GM21619 (cell line): ENCODE measurements around the gene MRPL41.
A peak's percentile ranks its signal among the peaks of the same experiment; 100 is the strongest.
"Not testable (repeated sequence)": the region's sequence is repeated elsewhere in the genome, so short reads cannot be mapped to it uniquely, and the experiment has no call there.

ENCODE experiments used
- ATAC-seq: cut with Tn5 transposase; IDR thresholded peaks from one replicate; pipeline ENCODE4 v1.9.1; 2021; ENCODE audit not compliant: unreplicated experiment

The MRPL41 gene

DNA sequence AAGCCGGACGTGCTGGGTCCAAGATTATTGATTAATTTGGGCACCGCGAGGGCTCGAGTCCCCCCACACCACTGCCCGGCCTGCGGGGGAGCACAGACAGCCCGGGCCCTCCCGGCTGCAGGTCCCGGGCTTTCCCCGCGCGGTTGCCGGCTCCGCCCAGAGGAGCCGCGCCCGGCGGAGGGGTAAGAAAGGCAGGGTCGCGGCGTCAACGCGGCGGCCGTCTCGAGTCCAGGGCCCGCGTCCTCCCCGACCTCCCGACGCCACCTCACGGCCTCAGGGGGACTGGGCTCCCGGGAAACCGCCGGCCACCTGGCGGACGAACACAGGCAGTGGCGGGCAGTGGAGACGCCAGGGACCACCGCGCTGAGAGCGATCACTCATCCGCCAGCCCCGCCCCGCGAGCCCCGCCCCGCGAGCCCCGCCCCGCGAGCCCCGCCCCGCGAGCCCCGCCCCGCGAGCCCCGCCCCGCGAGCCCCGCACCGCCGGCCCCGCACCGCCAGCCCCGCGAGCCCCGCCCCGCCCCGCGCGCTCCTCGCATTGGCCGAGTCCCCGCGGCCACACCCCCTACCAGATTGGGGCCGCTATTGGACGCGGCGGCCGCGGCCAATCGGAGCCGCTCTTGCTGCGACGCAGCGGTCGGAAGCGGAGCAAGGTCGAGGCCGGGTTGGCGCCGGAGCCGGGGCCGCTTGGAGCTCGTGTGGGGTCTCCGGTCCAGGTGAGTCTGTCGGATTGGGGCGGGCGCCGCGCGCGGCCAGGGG, at the start of gene MRPL41:
Gene MRPL41, plus strand, starts transcription at position 616 of the 758 bp plus-strand sequence. CDS start 203 bp downstream, outside the sequence.
- peak; percentile 72 for ATAC-seq

DNA sequence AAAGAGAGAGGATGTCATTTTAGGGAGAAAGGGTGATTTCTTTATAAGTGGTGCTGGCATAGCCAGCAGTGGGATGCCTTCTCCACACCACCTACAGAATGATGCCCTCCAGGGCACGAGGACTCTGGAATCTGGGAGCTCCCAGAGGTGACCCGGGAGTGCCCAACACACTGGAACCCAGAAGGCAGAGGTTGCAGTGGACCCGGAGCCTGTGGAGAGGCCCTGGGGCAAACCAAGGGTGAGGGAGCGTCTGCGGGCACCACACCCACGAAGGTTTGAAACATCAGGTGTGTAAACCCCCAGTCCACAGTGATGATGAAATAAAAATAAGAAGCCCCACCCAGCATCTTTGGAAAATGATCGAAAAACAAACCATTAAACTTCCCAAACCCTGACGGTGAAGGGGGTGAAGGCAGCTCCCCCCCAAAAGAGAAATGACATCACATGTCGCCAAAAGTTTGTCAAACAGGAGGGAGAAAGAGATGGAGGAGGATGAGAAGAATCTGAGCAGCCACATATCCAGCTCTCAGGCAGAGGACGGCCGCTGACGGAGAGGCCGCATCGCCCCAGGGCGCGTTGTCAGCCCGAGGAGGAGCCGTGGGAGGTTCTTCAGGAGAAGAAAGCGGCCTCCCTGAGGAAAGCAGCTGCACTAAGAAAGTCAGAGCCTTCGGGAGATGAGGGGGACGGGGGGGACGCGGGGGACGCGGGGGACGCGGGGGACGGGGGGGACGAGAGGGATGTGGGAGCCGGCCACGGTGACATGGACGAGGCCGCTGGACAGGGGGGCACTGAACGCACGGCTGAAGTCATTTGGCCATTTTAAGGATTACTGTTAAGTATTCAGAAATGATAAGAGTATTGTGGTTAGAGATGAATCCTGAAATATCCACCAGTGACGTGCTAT, 49.4 kb upstream of the MRPL41 start:
- no peak for ATAC-seq

DNA sequence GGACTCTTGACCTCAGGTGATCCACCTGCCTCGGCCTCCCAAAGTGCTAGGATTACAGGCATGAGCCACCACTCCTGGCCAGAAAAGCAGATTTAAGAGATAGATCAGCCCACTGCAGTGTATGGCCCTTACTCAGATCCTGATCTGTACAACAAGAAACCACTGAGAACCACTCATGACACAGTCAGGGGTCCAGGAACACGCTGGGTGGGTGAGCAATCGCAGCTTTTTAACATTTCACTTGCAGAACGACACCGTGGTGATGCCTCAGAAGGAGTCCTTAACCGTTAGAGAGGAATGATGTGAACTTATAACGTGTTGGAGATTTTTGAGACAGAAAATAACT, 47.3 kb upstream of the MRPL41 start:
- ATAC-seq = no peak

DNA sequence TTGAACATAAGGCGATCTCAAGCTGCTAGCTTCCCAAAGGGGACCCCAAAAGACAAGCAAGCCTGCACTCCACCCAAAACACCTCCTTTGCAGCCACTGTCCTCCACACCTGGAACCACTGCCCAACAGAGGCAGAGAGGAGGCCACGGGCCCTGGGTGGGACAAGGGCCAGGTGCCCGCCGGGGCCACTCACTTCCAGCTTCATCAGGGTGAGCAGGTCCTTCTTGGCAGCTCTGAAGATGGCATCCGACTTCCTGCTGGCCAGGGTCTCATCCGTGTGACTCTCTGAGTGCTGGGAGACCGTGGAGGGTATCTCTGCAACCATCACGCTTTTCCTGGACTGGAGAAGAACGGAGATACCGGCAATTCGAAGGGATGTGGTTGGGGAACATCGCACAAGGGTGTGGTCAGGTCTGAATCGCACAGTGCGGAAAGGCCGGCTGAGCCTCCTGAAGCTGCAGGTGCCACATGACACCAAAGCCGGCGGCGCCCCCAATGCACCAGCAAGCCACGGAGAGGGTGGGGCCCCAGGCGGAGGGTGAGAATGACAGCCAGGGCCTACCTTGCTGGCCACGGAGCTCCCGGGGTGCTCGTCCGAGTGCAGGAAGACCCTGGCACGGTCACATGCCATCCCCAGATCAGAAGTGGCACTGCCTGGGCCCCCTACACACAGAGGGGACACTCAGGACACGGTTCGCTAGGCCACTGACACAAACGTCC, 46.1 kb upstream of the MRPL41 start:
- no peak for ATAC-seq

DNA sequence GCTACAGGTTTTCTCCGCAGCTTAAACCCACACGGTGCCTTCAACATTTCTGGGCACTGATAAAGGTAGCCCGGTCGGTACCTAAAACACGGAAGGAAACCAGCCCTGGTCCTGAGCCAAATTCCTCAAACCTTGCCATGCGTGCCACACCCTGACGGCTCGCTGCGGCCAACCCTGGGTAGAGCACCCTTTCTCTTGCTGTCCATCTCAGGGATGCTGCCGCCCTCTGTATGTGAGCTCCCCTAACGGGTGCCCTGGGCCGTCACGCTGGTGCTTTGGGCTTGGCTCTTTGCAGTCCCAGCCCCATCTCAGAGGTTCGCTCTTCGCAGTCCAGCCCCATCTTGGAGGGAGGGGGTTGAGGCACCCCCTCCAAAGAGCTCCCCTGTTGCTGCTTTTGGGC, 45.4 kb upstream of the MRPL41 start:
- ATAC-seq = no peak

DNA sequence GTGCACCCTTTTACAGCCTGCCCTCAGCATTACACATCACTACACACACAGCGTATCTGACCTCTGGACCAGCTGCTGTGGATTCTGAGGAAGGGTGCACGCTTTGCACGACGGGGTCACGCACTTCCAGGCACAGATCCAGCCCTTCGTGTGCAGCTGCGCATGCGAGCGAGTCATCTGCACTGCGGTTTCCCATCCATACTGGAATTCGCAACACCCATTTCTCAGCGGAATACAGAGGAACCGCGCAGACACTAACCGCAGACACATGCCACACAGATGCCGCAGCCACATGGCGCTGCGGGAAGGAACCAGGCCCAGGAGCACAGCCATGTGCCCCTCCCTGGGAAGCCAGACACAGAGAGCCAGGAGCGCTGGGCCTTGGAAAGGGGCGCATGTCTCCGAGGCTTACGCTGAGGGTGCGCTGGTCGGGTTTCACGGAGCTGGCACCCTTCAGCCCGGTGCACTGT, 44.9 kb upstream of the MRPL41 start:
- ATAC-seq = no peak

DNA sequence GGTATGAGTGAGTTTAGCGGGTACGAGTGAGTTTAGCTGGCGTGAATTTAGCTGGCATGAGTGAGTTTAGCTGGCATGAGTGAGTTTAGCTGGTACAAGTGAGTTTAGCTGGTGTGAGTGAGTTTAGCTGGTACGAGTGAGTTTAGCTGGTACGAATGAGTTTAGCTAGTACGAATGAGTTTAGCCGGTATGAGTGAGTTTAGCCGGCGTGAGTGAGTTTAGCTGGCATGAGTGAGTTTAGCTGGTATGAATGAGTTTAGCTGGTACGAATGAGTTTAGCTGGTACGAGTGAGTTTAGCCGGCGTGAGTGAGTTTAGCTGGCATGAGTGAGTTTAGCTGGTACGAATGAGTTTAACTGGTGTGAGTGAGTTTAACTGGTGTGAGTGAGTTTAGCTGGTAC, 42.5 kb upstream of the MRPL41 start:
- ATAC-seq = no peak

DNA sequence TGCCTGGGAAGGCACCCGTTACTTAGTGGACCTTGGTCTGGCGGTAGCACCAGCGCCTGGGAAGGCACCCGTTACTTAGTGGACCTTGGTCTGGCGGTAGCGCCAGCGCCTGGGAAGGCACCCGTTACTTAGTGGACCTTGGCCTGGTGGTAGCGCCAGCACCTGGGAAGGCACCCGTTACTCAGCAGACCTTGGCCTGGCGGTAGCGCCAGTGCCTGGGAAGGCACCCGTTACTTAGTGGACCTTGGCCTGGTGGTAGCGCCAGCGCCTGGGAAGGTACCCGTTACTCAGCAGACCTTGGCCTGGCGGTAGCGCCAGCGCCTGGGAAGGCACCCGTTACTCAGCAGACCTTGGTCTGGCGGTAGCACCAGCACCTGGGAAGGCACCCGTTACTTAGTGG, 40.6 kb upstream of the MRPL41 start:
- ATAC-seq = not testable (repeated sequence)

DNA sequence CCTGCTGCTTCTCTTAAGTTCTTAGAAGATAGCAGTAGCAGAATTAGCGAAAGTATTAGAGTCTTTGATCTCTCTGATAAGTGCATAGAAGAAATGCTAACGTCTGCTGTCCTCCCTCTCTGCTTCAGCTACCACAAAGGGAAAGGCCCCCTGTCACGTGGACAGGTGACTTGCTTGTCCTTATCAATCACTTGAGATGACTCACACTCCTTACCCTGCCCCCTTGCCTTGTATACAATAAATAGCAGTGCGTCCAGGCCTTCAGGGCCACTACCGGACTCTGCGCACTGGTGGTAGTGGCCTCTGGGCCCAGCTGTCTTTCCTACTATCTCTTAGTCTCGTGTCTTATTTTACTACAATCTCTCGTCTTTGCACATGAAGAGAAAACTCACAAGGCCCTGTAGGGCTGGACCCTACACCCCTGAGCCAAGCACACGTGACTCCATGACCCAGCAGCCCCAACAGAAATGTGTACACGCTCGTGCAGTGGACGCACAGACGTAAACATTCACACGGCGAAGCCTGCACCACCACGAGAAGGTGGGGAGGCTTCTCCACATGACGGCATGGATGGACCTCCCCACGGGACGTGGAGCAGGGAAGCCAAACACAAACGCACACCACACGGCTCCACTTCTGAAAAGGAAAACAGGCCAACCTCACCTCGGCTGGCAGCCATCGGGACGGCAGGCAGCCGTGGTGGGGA, 39.8 kb upstream of the MRPL41 start:
- ATAC-seq = no peak

DNA sequence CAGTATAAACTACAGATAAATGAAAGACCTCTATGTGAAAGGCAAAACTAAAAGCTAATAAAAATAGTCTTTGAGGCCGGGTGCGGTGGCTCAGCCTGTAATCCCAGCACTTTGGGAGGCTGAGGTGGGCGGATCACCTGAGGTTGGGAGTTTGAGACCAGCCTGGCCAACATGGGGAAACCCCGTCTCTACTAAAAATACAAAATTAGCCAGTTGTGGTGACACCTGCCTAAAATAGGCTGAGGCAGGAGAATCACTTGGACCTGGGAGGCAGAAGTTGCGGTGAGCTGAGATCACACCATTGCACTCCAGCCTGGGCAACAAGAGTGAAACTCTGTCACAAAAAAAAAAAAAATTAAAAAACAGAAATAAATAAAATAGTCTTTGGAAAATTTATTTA, 38.5 kb upstream of the MRPL41 start:
- ATAC-seq = not testable (repeated sequence)

DNA sequence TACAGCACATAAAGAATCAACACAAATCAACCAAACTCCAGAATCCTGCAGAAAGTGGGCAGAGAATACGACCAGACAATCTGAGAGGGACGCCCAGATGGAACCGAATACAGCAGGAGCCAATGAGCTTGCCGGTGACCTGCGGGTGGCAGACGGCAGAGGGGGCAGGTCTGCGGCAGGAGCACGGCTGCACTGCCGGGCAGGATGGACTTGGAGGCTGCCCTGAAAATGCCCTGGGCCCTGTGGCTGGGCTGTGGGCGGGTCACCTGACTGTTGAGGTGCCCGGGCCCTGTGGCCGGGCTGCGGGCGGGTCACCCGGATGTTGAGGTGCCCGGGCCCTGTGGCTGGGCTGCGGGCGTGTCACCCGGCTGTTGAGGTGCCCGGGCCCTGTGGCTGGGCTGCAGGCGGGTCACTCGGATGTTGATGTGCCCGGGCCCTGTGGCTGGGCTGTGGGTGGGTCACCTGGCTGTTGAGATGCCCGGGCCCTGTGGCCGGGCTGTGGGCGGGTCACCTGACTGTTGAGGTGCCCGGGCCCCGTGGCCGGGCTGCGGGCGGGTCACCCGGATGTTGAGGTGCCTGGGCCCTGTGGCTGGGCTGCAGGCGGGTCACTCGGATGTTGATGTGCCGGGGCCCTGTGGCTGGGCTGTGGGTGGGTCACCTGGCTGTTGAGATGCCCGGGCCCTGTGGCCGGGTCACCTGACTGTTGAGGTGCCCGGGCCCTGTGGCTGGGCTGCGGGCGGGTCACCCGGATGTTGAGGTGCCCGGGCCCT, 37.7 kb upstream of the MRPL41 start:
- ATAC-seq = not testable (repeated sequence)

DNA sequence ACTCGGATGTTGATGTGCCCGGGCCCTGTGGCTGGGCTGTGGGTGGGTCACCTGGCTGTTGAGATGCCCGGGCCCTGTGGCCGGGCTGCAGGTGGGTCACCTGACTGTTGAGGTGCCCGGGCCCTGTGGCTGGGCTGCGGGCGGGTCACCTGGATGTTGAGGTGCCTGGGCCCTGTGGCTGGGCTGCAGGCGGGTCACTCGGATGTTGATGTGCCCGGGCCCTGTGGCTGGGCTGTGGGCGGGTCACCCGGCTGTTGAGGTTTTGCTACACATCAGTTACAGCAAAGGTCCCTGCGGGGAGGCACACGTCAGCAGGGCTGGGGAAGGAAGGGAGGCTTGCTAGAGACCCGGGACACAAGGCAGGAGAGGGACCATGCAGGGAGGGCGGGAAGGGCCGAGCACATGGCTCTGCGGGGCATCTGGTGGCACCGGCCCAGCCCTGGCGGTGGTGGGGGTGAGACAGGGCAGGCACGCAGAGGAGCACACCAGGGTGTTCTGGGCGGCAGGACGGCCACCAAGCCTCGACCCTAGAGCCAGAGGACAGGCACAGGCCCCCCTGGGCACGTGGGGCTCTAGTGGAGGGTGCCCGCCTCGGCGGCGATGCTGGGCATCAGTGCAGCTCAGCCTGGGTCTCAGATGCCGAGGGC, 36.9 kb upstream of the MRPL41 start:
- no peak for ATAC-seq

DNA sequence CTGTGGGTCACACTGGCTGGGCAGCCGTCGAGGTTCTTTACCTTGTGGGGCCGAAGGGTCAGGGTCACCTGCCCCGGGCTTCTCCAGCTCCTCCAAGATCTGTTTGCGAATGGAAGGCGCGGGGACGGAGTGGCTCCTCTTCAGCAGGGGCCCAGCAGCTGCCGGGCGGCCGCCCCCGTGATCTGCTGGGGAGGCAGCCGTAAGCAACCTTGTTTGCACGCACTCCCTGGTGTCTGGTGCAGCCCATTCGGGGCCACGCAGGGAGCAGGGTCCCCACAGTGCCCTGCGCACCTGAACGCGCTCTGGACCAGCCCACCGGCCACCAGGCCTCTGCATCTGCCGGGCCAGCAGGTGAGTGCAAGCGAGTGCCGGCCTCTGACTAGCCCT, 36.3 kb upstream of the MRPL41 start:
- no peak for ATAC-seq

DNA sequence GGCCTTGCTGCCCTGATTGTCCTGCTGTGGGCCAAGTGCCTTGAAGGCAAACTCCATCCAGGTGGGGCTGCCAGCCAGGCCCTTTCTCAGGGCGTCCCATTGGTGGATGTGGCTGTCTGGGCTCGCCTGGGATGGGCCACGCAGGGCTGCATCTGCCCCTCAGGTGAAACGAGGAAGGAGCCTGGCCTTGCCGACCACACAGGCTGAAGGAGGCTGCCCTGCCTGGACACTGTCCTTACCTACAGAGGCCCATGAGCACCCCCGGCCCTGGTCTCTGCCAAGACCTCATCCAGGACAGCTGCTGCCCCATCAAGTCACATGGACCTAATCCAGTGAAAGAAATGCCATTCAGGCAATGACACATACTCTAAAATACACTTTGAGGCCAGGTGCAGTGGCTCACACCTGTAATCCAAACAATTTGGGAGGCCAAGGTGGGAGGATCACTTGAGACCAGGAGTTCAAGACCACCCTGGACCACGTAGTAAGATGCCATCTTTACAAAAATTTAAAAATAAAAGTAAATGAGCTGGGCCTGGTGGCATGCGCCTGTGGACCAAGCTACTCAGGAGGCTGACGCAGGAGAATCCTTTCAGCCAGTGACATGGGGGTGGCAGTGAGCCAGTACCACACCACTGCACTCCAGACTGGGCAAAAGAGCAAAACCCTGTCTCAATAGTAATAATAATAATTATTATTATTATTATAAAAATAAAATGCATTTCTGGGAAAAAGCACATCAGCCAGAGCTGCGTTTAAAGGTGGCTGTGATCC, 35.3 kb upstream of the MRPL41 start:
- no peak for ATAC-seq

DNA sequence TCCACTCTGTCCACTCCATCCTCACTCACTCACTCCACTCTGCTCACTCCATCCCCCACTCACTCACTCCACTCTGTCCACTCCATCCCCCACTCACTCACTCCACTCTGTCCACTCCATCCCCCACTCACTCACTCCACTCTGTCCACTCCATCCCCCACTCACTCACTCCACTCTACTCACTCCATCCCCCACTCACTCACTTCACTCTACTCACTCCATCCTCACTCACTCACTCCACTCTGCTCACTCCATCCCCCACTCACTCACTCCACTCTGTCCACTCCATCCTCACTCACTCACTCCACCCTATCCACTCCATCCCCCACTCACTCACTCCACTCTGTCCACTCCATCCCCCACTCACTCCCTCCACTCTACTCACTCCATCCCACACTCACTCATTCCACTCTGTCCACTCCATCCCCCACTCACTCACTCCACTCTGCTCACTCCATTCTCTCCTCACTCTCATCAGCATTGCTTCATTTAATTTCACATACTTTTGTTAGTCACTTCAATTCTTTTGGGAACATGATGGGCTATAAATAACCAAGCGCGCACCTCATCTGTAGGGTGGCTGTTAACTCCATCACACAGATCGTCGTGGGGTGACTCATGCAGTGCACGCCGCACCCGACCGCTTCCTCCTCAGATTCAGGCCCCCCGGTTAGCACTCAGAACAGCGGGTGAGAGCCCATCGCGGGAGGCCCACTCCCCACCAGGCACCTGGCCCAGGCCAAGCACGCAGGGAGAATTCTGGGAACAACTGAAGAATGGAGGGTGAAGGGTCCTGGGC, 32.8 kb upstream of the MRPL41 start:
- ATAC-seq = not testable (repeated sequence)

DNA sequence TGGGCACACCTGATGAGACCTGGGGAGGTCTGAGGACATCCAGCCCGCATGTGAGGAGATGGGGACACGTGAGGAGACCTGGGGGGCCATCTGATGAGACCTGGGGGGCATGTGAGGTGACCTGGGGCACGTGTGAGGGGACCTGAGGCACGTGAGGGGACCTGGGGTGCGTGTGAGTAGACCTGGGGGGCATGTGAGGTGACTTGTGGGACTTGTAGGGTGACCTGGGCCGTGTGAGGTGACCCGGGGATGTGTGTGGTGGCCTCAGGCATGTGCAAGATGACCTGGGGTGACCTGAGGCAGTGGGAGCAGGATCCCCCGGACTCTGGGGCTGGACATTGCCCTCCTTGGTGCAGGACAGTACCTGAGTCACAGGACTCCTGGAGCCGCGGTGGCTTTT, 32.1 kb upstream of the MRPL41 start:
- no peak for ATAC-seq

DNA sequence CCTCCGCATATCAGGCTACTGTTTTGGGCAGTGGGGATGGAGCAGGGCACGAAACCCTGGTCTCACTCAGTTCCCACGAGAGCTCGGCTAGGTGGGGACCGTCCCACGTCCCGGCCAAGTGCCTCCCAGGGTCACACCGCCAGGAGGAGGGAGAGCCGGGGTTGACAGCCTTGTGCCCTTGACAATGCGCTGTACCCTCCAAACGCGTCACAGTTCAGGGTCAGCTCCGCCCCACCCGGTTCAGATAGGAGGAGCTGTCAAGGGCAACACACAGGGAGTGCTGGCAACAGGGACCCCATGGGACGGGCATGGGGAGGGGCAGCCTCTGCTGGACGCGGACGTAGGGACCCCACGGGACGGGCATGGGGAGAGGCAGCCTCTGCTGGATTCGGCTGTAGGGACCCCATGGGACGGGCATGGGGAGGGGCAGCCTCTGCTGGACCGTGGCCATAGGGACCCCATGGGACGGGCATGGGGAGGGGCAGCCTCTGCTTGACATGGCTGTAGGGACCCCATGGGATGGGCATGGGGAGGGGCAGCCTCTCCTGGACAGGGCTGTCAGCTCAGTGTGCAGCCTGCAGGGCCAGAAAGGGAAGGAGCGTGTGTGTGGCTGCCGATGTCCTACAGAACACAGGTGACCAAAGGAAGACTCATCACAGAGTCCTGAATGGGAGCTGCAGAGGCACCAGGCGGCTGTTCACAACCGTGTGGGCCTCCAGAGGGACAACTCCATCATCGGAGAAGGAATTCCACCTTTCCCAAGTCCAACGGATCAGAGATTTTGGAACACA, 30.9 kb upstream of the MRPL41 start:
- no peak for ATAC-seq
